K562 (cell line): ENCODE data around the gene NVL. TPM values are rescaled to one million over a fixed set of nuclear protein-coding genes. Genes with fewer than 3 reads are reported as not detected.

Source experiments
- MLX ChIP-seq, 2 experiments: fragments of 450-650 bp in 1 of 2; sonication (generic) in 1 of 2; formaldehyde crosslinking; conservative IDR thresholded peaks; 2 replicates each; pipeline versions ENCODE4 v1.4.0 to v1.8.1; 2020 to 2022; ENCODE audit warnings: mild to moderate bottlenecking in 1 of 2, missing genetic modification reagents in 1 of 2
- NCOA1 ChIP-seq: fragments of 450-650 bp; IDR thresholded peaks from 2 replicates; pipeline ENCODE4 v1.6.1; 2016; ENCODE audit warnings: low read depth
- ZBTB11 ChIP-seq, 3 experiments: fragments of 200-800 bp in 1 of 3; fragments of 250-450 bp in 1 of 3; fragments of 450-650 bp in 1 of 3; sonication (Bioruptor Pico) in 1 of 3; sonication (Bioruptor generic) in 1 of 3; formaldehyde crosslinking in 1 of 3; IDR thresholded peaks; 2 replicates each; pipeline versions ENCODE4 v1.6.1 to v1.8.0; 2016 to 2022; ENCODE audit warnings: mild to moderate bottlenecking in 2 of 3, missing genetic modification characterization in 2 of 3, missing compliant biosample characterization in 1 of 3, moderate library complexity in 1 of 3
- ZBTB12 ChIP-seq: fragments of 250-450 bp; sonication (Bioruptor Pico); IDR thresholded peaks from 2 replicates; pipeline ENCODE4 v1.4.0; 2020
- polyA plus RNA-seq, 8 experiments: library from polyadenylated mRNA; depleted of rRNA in 4 of 8; stranded (reverse) in 5 of 8; unstranded in 3 of 8; fragments of >200 nt; fragmentation: Nextera tagmentation in 2 of 8; fragmentation: Illumina TruSeq in 1 of 8; extraction: Ambion mirVana in 2 of 8; extraction: Trizol in 1 of 8; gene quantifications; 2 replicates each; pipeline versions ENCODE4 v1.2.1 to v1.2.3, GENCODE V29; 2011 to 2014; ENCODE audit warnings: inconsistent platforms in 1 of 8, missing spikeins in 1 of 8
- total RNA-seq, 7 experiments: library from RNA; depleted of rRNA in 6 of 7; stranded (reverse); fragments of >200 nt in 6 of 7; fragmentation: Illumina TruSeq in 2 of 7; extraction: Trizol in 2 of 7; gene quantifications; 2 replicates each; pipeline versions ENCODE4 v1.2.1 to v1.2.3, GENCODE V29; 2011 to 2021; ENCODE audit warnings: low replicate concordance in 1 of 7
- TF ChIP-seq, protein P1 (sequence below): fragments of 250-450 bp; sonication (Bioruptor Pico); IDR thresholded peaks from 2 replicates; pipeline ENCODE4 v1.8.0; 2021; ENCODE audit warnings: moderate library complexity, mild to moderate bottlenecking, inconsistent platforms
- TF ChIP-seq, protein P2 (sequence below), 2 experiments: fragments of 450-650 bp; IDR thresholded peaks; 2 replicates each; pipeline ENCODE4 v1.6.1; 2016; ENCODE audit warnings: mild to moderate bottlenecking in 2 of 2, borderline replicate concordance in 1 of 2, low read depth in 1 of 2, moderate library complexity in 1 of 2

Gene NVL
- total and polyA plus RNA-seq, 9 of the 15 experiments (the other 6 are each of a cell fraction or from before 2014, with no cell fraction given), result 32.5 to 86.6 (median 62.9) TPM

GRCh38 chr1:224273641-224274040 lies 56.3 kb downstream of the NVL start (continued):
- TF ChIP-seq ZBTB11 (CRISPR knock-in tag; IDR thresholded peaks at IDR 0.05) (no peak), ZBTB12 (no peak), MLX (CRISPR knock-in tag; conservative IDR thresholded peaks at IDR 0.05) (no peak), NCOA1 (no peak)
- TF ChIP-seq, protein P1, sequence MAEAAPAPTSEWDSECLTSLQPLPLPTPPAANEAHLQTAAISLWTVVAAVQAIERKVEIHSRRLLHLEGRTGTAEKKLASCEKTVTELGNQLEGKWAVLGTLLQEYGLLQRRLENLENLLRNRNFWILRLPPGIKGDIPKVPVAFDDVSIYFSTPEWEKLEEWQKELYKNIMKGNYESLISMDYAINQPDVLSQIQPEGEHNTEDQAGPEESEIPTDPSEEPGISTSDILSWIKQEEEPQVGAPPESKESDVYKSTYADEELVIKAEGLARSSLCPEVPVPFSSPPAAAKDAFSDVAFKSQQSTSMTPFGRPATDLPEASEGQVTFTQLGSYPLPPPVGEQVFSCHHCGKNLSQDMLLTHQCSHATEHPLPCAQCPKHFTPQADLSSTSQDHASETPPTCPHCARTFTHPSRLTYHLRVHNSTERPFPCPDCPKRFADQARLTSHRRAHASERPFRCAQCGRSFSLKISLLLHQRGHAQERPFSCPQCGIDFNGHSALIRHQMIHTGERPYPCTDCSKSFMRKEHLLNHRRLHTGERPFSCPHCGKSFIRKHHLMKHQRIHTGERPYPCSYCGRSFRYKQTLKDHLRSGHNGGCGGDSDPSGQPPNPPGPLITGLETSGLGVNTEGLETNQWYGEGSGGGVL (CRISPR knock-in tag), result no peak
- TF ChIP-seq, protein P2, sequence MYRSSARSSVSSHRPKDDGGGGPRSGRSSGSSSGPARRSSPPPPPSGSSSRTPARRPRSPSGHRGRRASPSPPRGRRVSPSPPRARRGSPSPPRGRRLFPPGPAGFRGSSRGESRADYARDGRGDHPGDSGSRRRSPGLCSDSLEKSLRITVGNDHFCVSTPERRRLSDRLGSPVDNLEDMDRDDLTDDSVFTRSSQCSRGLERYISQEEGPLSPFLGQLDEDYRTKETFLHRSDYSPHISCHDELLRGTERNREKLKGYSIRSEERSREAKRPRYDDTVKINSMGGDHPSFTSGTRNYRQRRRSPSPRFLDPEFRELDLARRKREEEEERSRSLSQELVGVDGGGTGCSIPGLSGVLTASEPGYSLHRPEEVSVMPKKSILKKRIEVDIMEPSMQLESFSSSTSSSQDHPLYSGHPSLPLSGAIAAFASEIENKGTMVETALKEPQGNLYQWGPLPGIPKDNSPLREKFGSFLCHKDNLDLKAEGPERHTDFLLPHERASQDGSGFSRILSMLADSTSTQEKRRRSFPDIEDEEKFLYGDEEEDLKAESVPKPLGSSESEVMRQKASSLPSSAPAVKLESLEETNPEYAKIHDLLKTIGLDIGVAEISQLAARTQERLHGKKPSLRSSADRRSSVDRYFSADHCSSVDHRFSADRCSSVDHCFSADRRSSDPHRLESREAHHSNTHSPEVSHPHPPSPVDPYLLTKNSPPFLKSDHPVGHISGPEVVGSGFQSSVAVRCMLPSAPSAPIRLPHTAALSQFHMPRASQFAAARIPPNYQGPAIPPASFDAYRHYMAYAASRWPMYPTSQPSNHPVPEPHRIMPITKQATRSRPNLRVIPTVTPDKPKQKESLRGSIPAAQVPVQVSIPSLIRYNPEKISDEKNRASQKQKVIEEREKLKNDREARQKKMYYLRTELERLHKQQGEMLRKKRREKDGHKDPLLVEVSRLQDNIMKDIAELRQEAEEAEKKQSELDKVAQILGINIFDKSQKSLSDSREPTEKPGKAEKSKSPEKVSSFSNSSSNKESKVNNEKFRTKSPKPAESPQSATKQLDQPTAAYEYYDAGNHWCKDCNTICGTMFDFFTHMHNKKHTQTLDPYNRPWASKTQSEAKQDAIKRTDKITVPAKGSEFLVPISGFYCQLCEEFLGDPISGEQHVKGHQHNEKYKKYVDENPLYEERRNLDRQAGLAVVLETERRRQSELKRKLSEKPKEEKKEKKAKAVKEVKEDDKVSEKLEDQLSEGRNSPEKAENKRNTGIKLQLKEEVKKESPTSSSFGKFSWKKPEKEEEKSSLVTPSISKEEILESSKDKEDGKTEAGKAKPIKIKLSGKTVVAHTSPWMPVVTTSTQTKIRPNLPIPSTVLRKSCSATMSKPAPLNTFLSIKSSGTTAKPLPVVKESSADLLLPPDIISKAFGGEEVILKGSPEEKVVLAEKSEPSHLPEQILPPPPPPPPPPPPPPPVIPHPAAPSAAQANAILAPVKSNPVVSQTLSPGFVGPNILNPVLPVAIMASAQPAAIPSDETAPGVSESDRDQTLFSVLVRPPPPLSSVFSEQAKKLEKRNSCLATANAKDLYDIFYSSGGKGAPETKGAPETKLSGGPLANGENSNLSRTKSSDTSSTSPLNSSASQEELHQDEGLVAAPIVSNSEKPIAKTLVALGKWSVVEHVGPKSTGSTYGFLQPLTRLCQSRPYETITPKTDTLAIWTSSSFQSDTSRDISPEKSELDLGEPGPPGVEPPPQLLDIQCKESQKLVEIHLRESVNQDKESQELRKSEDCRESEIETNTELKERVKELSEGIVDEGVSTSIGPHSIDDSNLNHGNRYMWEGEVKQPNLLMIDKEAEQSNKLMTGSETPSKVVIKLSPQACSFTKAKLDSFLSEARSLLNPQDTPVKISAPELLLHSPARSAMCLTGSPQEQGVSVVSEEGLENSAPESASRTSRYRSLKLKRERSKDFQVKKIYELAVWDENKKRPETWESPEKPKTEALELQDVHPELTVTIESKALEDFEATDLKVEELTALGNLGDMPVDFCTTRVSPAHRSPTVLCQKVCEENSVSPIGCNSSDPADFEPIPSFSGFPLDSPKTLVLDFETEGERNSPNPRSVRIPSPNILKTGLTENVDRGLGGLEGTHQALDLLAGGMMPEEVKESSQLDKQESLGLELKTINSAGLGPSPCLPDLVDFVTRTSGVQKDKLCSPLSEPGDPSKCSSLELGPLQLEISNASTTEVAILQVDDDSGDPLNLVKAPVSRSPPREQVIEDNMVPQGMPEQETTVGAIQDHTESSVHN (IDR thresholded peaks at IDR 0.05; ENCODE audit: borderline replicate concordance in 1 of 2, low read depth in 1 of 2), result no peak
